Activated naive CD4-positive, alpha-beta T cell treated with anti-CD3 and anti-CD28 coated beads for 36 hours (primary cell): Measurements from ENCODE around the gene RELT. TPM values are rescaled to one million over a fixed set of nuclear protein-coding genes. Genes with fewer than 3 reads are reported as not detected.

Experiments
- CTCF ChIA-PET: fragments of 350-600 bp; sonication (Branson Sonifier 250); formaldehyde crosslinking; loops from one replicate; lab custom pipeline; 2021; ENCODE audit warnings: antibody characterized with exemption; lab: Charles Lee
- DNase-seq: peaks from one replicate; pipeline ENCODE4 v3.0.0-alpha.2; 2020
- H3K27ac Mint-ChIP-seq: one replicate; pipeline ENCODE4 v1.8.0; 2021; ENCODE audit warnings: mild to moderate bottlenecking, mixed read lengths
- H3K27me3 Mint-ChIP-seq: one replicate; pipeline ENCODE4 v1.8.0; 2021; ENCODE audit warnings: low read depth, mixed read lengths
- H3K36me3 Mint-ChIP-seq: one replicate; pipeline ENCODE4 v1.8.0; 2021; ENCODE audit warnings: low read depth, mixed read lengths
- H3K4me1 Mint-ChIP-seq: one replicate; pipeline ENCODE4 v1.8.0; 2021; ENCODE audit warnings: low read depth, mixed read lengths
- H3K4me3 Mint-ChIP-seq: one replicate; pipeline ENCODE4 v1.8.0; 2021; ENCODE audit warnings: mild to moderate bottlenecking, moderate library complexity, mixed read lengths
- H3K9me3 Mint-ChIP-seq: one replicate; pipeline ENCODE4 v1.8.0; 2021; ENCODE audit warnings: mixed read lengths
- intact Hi-C: fragments of 100-400 bp; cut with micrococcal nuclease; formaldehyde crosslinking; loops from one replicate; pipeline ENCODE4 v1.15.1; 2023
- total RNA-seq, 2 experiments: library from RNA; stranded (reverse); gene quantifications; one replicate each; pipeline ENCODE4 v1.2.3, GENCODE V29; 2021

The RELT gene
- total RNA-seq, 2 experiments from 2014 or later: 17.9 to 18.5 TPM

GRCh38 chr11:73401924-73402833, 26.0 kb downstream of the RELT start:
- no peak for DNase-seq
- Mint-ChIP-seq H3K9me3 (no peaks in the 10 kb centered on the region), H3K36me3 (peaks cover 1% of the 10 kb centered on the region), H3K27ac (no peak overlapping the region), H3K4me1 (no peaks in the 10 kb centered on the region), H3K27me3 (no peaks in the 10 kb centered on the region), H3K4me3 (no peak overlapping the region)
- intact Hi-C loops: loop anchor here (1.0 kb wide), 1 partner anchor 259 kb away; no protein-coding TSS in a partner anchor
- CTCF ChIA-PET: interaction anchor here (0.5 to 7.2 kb wide), 4 partner anchors 51 to 259 kb away, joined by 5 to 44 read pairs (median 8); no protein-coding TSS in a partner anchor

DNA sequence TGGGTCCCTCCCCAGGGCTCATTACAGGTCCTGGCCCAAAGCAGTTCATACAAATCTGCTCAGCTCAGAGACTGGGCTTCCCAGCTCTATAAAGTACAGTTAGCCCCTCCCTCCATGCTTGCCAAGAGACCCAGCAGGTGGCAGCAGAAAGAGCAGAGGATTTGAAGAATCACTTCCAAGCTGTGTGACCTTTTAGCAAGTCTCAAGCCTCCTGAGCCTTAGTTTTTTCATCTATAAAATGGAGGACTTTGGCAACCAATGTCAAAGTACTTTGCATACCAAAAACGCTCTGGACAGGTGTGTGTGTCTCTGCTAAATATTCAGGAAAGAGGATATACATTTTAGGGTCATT, 26.6 kb downstream of the RELT start:
- DNase-seq: peak; percentile 57
- Mint-ChIP-seq H3K27ac (no peak overlapping the region), H3K36me3 (peaks cover 1% of the 10 kb centered on the region), H3K4me1 (no peaks in the 10 kb centered on the region), H3K4me3 (no peak overlapping the region), H3K27me3 (no peaks in the 10 kb centered on the region), H3K9me3 (no peaks in the 10 kb centered on the region)
- intact Hi-C loops: loop anchor here (1.0 kb wide), 1 partner anchor 258 kb away; no protein-coding TSS in a partner anchor
- CTCF ChIA-PET: interaction anchor here (0.5 to 1.7 kb wide), 4 partner anchors 52 to 469 kb away, joined by 4 to 7 read pairs (median 4); no protein-coding TSS in a partner anchor

DNA sequence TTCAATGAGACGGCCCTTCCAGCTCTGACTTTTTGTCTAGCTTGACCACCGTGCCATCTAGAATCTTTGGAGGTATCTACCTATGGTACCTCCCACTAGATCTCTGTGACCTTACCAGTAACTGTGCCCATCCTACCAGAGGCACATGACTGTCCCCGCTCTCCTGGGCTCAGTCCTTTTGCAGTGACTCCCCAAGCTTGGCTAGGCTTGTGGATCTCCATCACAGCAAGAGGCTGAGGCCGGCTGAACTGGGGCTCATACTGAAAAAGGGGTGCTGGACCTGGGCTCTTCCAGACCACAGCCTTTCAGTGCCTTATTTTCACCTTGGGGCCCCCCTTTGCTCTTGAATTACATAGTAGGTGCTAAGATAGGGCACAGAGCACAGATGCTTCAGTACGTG, 27.3 kb downstream of the RELT start:
- CTCF ChIA-PET: interaction anchor here (1.0 to 1.7 kb wide), 5 partner anchors 10 to 258 kb away, joined by 3 to 7 read pairs (median 4); no protein-coding TSS in a partner anchor
- Mint-ChIP-seq H3K27me3 (no peaks in the 10 kb centered on the region), H3K36me3 (peaks cover 1% of the 10 kb centered on the region), H3K4me3 (no peak overlapping the region), H3K27ac (no peak overlapping the region), H3K4me1 (no peaks in the 10 kb centered on the region), H3K9me3 (no peaks in the 10 kb centered on the region)
- intact Hi-C loops: no loop called here
- no peak for DNase-seq

GRCh38 chr11:73404048-73404447, 27.8 kb downstream of the RELT start:
- Mint-ChIP-seq H3K36me3 (peaks cover 1% of the 10 kb centered on the region), H3K27me3 (no peaks in the 10 kb centered on the region), H3K27ac (no peak overlapping the region), H3K9me3 (no peaks in the 10 kb centered on the region), H3K4me3 (no peak overlapping the region), H3K4me1 (no peaks in the 10 kb centered on the region)
- CTCF ChIA-PET: interaction anchor here (1.0 to 1.7 kb wide), 4 partner anchors 10 to 257 kb away, joined by 3 to 6 read pairs (median 4); no protein-coding TSS in a partner anchor
- peak; percentile 61 for DNase-seq
- intact Hi-C loops: no loop called here

DNA sequence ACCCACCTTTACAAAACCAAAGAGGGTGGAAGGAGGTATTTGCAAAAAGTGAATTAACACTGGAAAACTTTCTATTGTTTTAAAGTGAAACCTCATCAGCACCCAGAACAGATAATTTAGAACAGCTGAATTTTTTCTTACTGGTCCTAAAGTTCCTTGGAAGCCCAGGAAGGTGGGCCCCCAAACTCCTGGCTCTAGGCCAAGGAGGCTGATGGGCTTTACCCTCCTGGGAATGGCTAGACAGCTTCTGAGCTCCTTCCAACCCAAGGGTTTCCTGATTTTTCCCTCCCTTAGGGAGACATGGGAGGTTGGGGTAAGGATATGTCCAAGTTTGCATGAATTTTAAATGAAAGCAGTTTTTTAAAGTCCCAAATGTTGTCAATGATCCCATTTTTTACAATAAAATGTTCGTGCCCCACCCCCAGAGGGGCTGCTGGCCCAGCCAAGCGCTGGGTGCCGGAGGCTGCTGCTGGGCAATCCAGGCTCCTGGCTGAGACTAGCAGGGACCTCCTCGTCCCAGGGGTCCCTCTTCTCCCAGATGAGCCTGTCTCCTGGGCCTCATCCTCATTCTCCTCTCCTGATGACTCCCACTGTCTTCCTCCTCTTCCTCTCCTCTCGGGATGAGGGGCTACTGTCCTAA, 28.4 kb downstream of the RELT start:
- Mint-ChIP-seq H3K27me3 (no peaks in the 10 kb centered on the region), H3K27ac (no peak overlapping the region), H3K4me1 (no peaks in the 10 kb centered on the region), H3K4me3 (no peak overlapping the region), H3K36me3 (peaks cover 1% of the 10 kb centered on the region), H3K9me3 (no peaks in the 10 kb centered on the region)
- intact Hi-C loops: no loop called here
- CTCF ChIA-PET: interaction anchor here (1.0 to 1.7 kb wide), 4 partner anchors 10 to 257 kb away, joined by 3 to 6 read pairs (median 4); no protein-coding TSS in a partner anchor
- no peak for DNase-seq

DNA sequence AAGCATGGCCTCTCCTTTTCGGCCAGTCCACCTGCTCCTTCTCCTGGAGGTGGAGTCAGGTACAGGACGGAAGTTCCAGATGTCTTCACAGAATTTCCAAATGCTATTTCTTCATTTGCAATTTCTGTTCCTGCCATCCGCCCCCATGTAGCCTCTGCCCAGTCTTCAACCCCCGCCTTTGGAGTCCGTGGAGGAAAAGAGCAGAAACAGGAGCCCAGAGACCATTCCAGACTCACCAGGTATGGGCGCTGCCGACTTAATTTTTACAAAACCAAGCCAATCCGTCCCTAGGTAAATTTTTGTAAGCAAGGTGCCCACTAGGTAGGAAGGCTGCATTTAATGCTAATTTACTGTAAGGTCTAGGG, 28.9 kb downstream of the RELT start:
- Mint-ChIP-seq H3K9me3 (no peaks in the 10 kb centered on the region), H3K4me1 (no peaks in the 10 kb centered on the region), H3K27me3 (no peaks in the 10 kb centered on the region), H3K36me3 (peaks cover 1% of the 10 kb centered on the region), H3K27ac (no peak overlapping the region), H3K4me3 (no peak overlapping the region)
- intact Hi-C loops: no loop called here
- DNase-seq: no peak
- CTCF ChIA-PET: interaction anchor here (2.5 kb wide), 1 partner anchor 54 kb away, joined by 9 read pairs; no protein-coding TSS in a partner anchor

- Mint-ChIP-seq H3K9me3 (no peaks in the 10 kb centered on the region), H3K27ac (no peak overlapping the region), H3K4me3 (no peak overlapping the region), H3K36me3 (peaks cover 1% of the 10 kb centered on the region), H3K27me3 (no peaks in the 10 kb centered on the region), H3K4me1 (no peaks in the 10 kb centered on the region)
- intact Hi-C loops: no loop called here
- DNase-seq: no peak
- CTCF ChIA-PET: interaction anchor here (0.6 to 2.5 kb wide), 5 partner anchors 17 to 349 kb away, joined by 3 to 9 read pairs (median 4); no protein-coding TSS in a partner anchor
Observed at GRCh38 chr11:73406131-73406530, 29.9 kb downstream of the RELT start.

- DNase-seq: no peak
- Mint-ChIP-seq H3K27ac (no peak overlapping the region), H3K4me3 (no peak overlapping the region), H3K27me3 (no peaks in the 10 kb centered on the region), H3K36me3 (peaks cover 1% of the 10 kb centered on the region), H3K9me3 (no peaks in the 10 kb centered on the region), H3K4me1 (no peaks in the 10 kb centered on the region)
- intact Hi-C loops: no loop called here
- CTCF ChIA-PET: interaction anchor here (0.9 to 2.5 kb wide), 6 partner anchors 13 to 255 kb away, joined by 3 to 9 read pairs (median 3); no protein-coding TSS in a partner anchor
Observed at GRCh38 chr11:73406619-73407018, 30.4 kb downstream of the RELT start.

DNA sequence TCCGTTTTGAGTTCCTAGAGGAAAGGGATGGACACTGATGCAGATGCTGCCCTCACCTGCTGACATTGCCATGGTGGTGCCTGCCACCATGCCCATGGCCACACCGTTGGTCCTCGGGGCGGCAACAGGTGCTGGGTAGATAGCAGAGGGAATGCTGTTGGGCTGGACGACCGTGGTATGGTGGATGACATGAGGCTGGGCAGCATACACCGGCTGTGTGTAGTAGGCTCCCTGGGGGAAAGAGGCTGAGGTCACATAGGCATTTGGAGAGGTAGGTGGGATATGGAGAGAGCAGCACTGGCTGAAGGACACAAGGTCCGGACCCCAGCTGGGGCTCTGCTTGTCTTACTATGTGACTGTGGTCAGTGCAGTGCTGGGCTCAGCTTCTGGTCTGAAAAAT, 33.2 kb downstream of the RELT start:
- intact Hi-C loops: no loop called here
- no peaks in the 10 kb centered on the region for H3K4me1 Mint-ChIP-seq
- no peaks in the 10 kb centered on the region for H3K27me3 Mint-ChIP-seq
- no peaks in the 10 kb centered on the region for H3K9me3 Mint-ChIP-seq
- no peak overlapping the region for H3K4me3 Mint-ChIP-seq
- peaks cover 1% of the 10 kb centered on the region for H3K36me3 Mint-ChIP-seq
- H3K27ac Mint-ChIP-seq: no peak overlapping the region
- CTCF ChIA-PET: interaction anchor here (1.9 kb wide), 1 partner anchor 16 kb away, joined by 7 read pairs; no protein-coding TSS in a partner anchor
- no peak for DNase-seq

- Mint-ChIP-seq H3K4me3 (no peak overlapping the region), H3K36me3 (no peaks in the 10 kb centered on the region), H3K27ac (no peak overlapping the region), H3K4me1 (peaks cover 3% of the 10 kb centered on the region), H3K9me3 (no peaks in the 10 kb centered on the region), H3K27me3 (no peaks in the 10 kb centered on the region)
- intact Hi-C loops: loop anchor here (10.0 kb wide), 1 partner anchor 184 kb away; the partner anchor contains the start of gene FAM168A
- no peak for DNase-seq
- CTCF ChIA-PET: interaction anchor here (0.7 to 1.9 kb wide), 4 partner anchors 17 to 824 kb away, joined by 3 to 7 read pairs (median 6); no protein-coding TSS in a partner anchor
Observed at GRCh38 chr11:73410627-73411026, 34.4 kb downstream of the RELT start.

- Mint-ChIP-seq H3K4me3 (no peak overlapping the region), H3K4me1 (peaks cover 3% of the 10 kb centered on the region), H3K27ac (no peak overlapping the region), H3K9me3 (no peaks in the 10 kb centered on the region), H3K36me3 (no peaks in the 10 kb centered on the region), H3K27me3 (no peaks in the 10 kb centered on the region)
- CTCF ChIA-PET: interaction anchor here (1.7 to 1.9 kb wide), 2 partner anchors 18 to 250 kb away, joined by 7 read pairs; no protein-coding TSS in a partner anchor
- intact Hi-C loops: loop anchor here (10.0 kb wide), 1 partner anchor 184 kb away; the partner anchor contains the start of gene FAM168A
- no peak for DNase-seq
Observed at GRCh38 chr11:73411031-73411430, 34.8 kb downstream of the RELT start.

- Mint-ChIP-seq H3K27ac (no peak overlapping the region), H3K36me3 (no peaks in the 10 kb centered on the region), H3K9me3 (no peaks in the 10 kb centered on the region), H3K4me1 (peaks cover 7% of the 10 kb centered on the region), H3K4me3 (no peak overlapping the region), H3K27me3 (no peaks in the 10 kb centered on the region)
- intact Hi-C loops: loop anchor here (10.0 kb wide), 1 partner anchor 182 kb away; the partner anchor contains the start of gene FAM168A
- CTCF ChIA-PET: interaction anchor here (0.7 to 1.7 kb wide), 2 partner anchors 213 to 248 kb away, joined by 3 to 7 read pairs; no protein-coding TSS in a partner anchor
- DNase-seq: no peak
Observed at GRCh38 chr11:73412308-73412707, 36.1 kb downstream of the RELT start.
